ENCODE data around the gene PTGDS. TPM values are rescaled to one million over a fixed set of nuclear protein-coding genes. Genes with fewer than 3 reads are reported as not detected.
A peak's percentile ranks its signal among the peaks of the same experiment; 100 is the strongest.

The PTGDS gene
- total RNA-seq, 1 donor from 2014 or later = 76.8 TPM

- TF ChIP-seq CTCF (IDR thresholded peaks at IDR 0.05) = no peak
- Mint-ChIP-seq H3K4me1 (ENCODE audit: low read depth) (peaks cover 12% of the 10 kb centered on the region), H3K36me3 (ENCODE audit: low read depth) (peaks cover 2% of the 10 kb centered on the region), H3K27ac (ENCODE audit: unreplicated experiment) (no peak overlapping the region), H3K4me3 (ENCODE audit: unreplicated experiment) (no peak overlapping the region), H3K27me3 (ENCODE audit: low read depth) (no peaks in the 10 kb centered on the region), H3K9me3 (ENCODE audit: low read depth) (no peaks in the 10 kb centered on the region)
- DNase-seq (ENCODE audit: low spot score) = no peak
These were observed 30.9 kb upstream of the PTGDS start for GRCh38 chr9:136946228-136947027.

GRCh38 chr9:136947028-136947891, 30.0 kb upstream of the PTGDS start:
- no peak for DNase-seq (ENCODE audit: low spot score)

GRCh38 chr9:136947955-136948510, 29.3 kb upstream of the PTGDS start:
- peaks cover 12% of the 10 kb centered on the region for H3K4me1 Mint-ChIP-seq (ENCODE audit: low read depth)
- no peaks in the 10 kb centered on the region for H3K27me3 Mint-ChIP-seq (ENCODE audit: low read depth)
- H3K4me3 Mint-ChIP-seq (ENCODE audit: unreplicated experiment) = no peak overlapping the region
- no peak overlapping the region for H3K27ac Mint-ChIP-seq (ENCODE audit: unreplicated experiment)
- TF ChIP-seq CTCF (IDR thresholded peaks at IDR 0.05) = peak; percentile 71
- no peak for DNase-seq (ENCODE audit: low spot score)
- H3K36me3 Mint-ChIP-seq (ENCODE audit: low read depth) = no peaks in the 10 kb centered on the region
- no peaks in the 10 kb centered on the region for H3K9me3 Mint-ChIP-seq (ENCODE audit: low read depth)

More at GRCh38 chr9:136947028-136947891, 30.0 kb upstream of the PTGDS start:
- H3K27me3 Mint-ChIP-seq (ENCODE audit: low read depth) = no peaks in the 10 kb centered on the region
- no peak overlapping the region for H3K27ac Mint-ChIP-seq (ENCODE audit: unreplicated experiment)
- no peak overlapping the region for H3K4me3 Mint-ChIP-seq (ENCODE audit: unreplicated experiment)
- H3K4me1 Mint-ChIP-seq (ENCODE audit: low read depth) = peaks cover 12% of the 10 kb centered on the region
- H3K9me3 Mint-ChIP-seq (ENCODE audit: low read depth) = no peaks in the 10 kb centered on the region
- no peak for TF ChIP-seq CTCF (IDR thresholded peaks at IDR 0.05)
- no peaks in the 10 kb centered on the region for H3K36me3 Mint-ChIP-seq (ENCODE audit: low read depth)

GRCh38 chr9:136949239-136949816, 28.0 kb upstream of the PTGDS start:
- TF ChIP-seq CTCF (IDR thresholded peaks at IDR 0.05) = no peak
- H3K4me1 Mint-ChIP-seq (ENCODE audit: low read depth) = peaks cover 9% of the 10 kb centered on the region
- no peaks in the 10 kb centered on the region for H3K27me3 Mint-ChIP-seq (ENCODE audit: low read depth)
- H3K9me3 Mint-ChIP-seq (ENCODE audit: low read depth) = no peaks in the 10 kb centered on the region
- H3K36me3 Mint-ChIP-seq (ENCODE audit: low read depth) = no peaks in the 10 kb centered on the region
- no peak for DNase-seq (ENCODE audit: low spot score)
- H3K27ac Mint-ChIP-seq (ENCODE audit: unreplicated experiment) = peak overlapping the region; percentile 73
- H3K4me3 Mint-ChIP-seq (ENCODE audit: unreplicated experiment) = peak overlapping the region; percentile 74
